Lower leg skin (tissue), 3 donors: Measurements from ENCODE around the gene EEF2K.

Source experiments
- CTCF ChIP-seq, 3 donors: fragments of 450-650 bp; IDR thresholded peaks; one replicate each; pipeline ENCODE4 v1.5.1; 2016; ENCODE audit warnings: antibody characterized with exemption in 3 of 3, mild to moderate bottlenecking in 3 of 3, moderate library complexity in 2 of 3
- POLR2A ChIP-seq, 2 donors: fragments of 450-650 bp; IDR thresholded peaks; one replicate each; pipeline ENCODE4 v1.6.1; 2016 to 2017; ENCODE audit warnings: antibody characterized with exemption in 2 of 2, mild to moderate bottlenecking in 1 of 2, moderate library complexity in 1 of 2

GRCh38 chr16:22202261-22202637, 3.8 kb upstream of the EEF2K start:
- TF ChIP-seq CTCF (IDR thresholded peaks at IDR 0.05), result no peak
- no peak for TF ChIP-seq POLR2A (IDR thresholded peaks at IDR 0.05)
